NCI-H1930 (cell line): ENCODE measurements around the gene ASTN2.

ENCODE experiments used
- DNase-seq, 2 experiments: peaks; one replicate each; lab custom pipeline; 2025; lab: John Stamatoyannopoulos, UW

The ASTN2 gene

DNA sequence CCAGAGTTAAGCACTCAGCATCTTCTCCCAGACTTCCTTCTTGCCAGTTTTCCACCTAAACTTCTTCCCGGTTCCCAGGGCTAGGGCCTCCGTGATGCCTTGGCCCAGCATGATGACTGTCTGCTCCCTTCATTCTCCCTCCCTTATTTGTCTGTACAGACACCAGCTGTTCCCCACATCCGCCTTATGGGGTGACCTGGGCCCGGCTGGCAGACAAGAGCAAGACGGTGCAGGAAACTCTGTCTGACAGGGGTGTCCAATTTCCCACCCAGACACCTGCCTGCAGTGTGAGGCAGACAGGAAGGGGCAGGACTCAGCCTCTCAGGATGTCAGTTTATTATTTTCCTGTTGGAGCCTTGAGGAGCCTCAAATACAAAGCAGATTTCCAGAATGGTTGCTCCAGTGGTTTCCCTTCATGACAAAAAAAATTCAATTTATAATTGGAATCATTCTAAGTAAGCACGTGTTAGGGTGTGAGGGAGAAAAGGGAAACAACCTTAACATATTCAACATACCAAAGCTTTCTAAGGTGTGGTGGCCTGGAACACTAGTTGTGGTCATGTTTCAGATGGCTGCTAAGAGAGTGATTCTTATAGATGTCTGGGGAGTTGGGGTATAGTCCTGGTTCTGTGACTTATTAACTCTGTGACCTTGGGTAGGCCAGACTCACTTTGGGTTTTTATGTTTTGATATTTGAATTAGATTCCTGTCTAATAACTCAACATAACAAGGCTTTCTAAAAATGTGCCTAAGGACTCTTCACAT is 1026.7 kb downstream of the ASTN2 start:
- no peak for DNase-seq

DNA sequence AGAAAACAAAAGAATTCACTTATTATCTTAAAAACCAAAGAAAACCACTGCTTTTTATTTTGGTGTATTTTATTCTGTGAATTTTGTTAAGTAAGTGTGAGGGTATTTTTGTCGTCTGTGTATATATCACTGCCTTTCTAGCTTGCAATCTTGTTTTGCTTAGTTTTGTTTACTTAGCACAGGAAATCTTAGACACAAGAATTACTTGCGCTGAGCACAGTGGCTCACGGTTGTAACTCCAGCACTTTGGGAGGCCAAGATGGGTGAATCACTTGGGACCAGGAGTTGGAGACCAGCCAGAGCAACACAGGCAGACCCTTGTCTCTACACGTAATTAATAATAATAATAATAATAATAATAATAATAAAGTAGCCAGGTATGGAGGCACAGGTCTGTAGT is 1030.9 kb downstream of the ASTN2 start:
- DNase-seq, result no peak

DNA sequence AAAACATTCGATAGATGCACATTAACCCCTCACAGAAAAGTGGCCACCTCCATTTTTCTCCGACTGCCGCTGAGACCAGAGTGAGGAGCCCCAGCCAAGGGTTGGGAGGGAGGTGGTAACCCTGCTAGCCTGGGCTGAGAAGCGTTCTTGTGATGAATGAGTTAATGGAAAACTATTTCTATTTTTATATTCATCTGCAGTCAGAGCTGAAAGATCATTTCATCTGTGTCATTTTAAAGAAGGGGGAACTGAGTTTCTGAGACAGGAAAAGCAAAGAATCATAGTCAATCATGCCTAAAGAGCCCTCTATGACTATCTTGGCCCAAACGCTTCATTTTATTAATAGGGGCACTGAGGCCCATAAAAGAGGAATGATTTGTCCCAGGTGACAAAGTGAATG is 1031.7 kb downstream of the ASTN2 start:
- DNase-seq, result no peak

DNA sequence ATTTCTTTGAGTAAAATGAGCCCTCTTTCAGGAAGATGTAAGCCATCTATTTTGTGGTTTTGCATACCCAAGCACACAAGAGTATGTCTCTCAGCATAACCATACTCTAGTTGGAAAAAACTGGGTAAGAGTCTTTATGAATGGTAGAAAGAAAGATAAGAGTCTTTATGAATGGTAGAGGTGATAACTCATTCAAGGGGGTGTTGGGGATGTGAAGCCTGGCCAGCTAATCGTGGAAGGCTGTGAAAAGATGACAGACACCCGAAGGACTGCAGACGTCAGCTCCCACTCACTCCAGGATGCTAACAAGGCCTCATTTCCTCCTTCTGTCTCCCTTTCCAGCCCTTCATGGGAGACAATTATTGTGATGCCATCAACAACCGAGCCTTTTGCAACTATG is 1032.8 kb downstream of the ASTN2 start:
- DNase-seq, result no peak

DNA sequence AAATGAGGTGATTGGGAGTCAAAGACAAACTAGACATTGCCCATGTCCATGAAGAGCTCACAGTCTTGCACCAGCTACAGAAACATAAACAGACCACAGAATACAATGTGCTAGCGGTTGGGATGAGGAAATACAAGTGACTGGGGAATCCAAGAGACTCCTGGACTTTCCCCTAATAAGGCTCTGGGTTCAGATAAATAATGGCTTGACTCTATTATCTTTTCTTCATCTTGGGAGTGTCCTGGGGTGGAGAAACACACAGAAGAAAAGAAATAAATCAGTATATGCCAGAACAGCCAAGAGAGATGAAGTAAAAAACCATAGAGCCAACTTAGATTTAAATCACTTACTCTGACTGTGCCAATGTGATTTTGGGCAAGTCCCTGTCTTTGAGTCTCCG is 1033.5 kb downstream of the ASTN2 start:
- no peak for DNase-seq

DNA sequence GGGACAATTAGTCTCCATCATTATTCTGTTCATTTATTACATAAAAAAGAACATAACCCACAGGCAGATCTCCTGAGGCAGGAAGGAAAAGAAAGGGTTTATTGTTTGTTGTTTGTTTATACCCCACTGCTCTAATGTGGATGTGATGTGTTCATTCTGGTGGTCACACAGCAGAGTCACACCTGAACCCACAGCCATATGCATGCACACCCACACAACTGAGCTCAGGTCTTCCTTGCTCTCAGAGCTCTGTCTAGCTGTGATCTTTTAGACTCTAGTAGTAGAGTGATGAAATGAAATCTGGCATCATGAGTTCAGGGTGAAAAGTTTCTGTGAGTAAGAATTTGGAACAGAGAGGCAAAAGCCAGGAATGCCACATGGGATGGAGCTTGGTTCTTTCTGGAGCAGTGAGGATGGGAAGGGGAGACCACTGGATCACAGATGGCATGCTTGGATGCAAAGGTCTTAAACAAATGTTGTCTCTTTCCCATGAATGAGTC is 1034.3 kb downstream of the ASTN2 start:
- DNase-seq, result no peak

DNA sequence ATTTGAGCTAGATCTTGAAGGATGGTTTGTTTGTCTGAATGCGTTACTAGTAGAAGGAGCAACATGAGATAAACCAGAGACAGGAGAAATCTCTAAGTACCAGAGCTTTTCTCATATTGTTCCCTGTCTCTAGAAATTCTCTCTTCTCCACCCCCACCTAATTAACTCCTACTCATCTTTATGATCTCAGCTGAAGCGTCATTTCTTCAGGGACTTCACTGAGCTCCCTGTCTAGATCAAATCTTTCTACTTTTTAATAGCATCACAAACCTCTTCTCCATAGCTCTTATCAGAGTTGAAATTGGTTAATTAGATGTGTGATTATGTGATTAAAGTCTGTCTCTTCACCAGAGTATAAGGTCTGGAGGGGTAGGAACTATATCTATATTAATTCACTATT is 1035.0 kb downstream of the ASTN2 start:
- no peak for DNase-seq

DNA sequence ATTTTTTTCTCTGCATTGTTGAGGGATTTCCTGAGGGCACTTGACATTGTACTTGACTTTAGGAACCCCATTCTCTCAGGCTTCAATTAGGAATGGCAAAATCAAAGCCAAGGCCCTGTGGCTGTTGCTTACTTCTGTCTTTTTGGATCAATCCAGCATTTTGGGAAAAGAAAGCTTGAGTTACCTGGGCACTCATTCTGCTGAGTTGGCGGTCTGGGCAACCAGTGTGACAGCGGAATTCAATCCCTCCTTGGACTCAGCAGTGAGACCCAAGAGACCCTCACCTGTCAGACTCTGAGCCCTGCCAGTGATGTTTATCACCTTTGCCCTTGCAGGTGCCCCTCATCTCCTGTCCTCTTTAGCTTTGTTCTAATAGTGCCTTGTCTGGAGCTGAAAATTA is 1036.0 kb downstream of the ASTN2 start:
- DNase-seq, result no peak

DNA sequence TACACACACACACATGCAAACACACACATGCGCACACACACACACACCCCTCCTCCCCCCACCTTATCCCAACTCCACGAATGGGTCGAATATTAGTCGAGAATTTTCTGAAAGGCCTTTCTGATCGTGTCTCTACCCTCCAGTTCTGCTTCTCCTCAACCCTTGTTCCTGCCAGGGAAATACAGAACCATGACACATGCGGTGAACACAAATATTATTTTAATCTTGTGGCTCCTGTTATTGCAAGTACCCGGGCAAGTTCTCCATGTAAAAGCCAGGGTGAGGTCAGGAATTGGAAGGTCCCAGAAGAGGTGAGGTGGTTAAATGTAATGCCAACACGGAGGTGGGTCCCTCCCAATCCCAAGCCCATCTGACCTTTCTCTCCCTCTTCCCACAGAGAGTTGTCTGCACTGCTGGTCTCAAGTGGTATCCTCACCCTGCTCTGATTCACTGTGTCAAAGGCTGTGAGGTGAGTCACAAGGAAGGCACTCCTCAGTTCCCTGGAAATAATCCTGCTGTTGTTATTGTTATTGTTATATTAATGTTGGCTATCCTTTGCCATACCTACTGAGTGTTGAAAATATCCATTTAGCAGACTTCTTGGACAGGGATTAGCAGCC is 1037.6 kb downstream of the ASTN2 start:
- no peak for DNase-seq
